HG02938 (cell line): ENCODE results near the gene AP1G2.

Experiments
- ATAC-seq: cut with Tn5 transposase; IDR thresholded peaks from one replicate; pipeline ENCODE4 v1.9.1; 2021; ENCODE audit warnings: mild to moderate bottlenecking, moderate library complexity; ENCODE audit not compliant: unreplicated experiment

AP1G2 gene

GRCh38 chr14:23521785-23522640 is 45.6 kb downstream of the AP1G2 start:
- no peak for ATAC-seq

DNA sequence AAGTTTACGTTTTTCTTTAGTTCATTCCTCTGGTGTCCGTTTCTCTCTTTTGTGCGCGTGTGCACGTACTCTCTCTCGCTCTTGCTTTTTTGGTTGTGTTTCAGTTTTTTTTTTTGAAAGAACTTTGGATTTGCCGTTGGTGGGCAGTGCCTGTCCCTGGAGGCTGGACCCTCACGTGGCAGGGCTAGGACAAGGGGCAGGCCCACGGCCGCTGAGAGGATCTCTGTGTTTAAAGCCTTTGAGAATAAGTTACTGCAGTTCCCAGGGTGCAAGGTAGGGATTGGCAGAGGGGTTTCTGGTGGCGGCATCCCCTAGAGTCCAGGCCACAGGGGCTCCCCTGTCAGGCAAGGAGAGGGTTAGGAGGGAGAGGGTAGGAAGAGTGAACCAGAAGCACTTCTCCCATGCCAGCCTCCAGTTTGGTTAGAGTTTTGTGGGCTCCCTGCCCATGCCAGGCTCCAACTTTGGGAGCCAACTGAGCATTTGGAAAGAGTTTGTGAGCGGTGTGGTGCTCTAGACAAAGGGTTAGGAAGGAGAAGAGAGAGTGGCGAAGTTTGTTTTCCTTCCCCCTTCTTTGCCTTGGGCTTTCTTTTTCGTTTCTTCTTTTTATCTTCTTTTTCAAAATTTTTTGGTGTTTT is 46.6 kb downstream of the AP1G2 start:
- no peak for ATAC-seq

- ATAC-seq: no peak
These were observed 48.9 kb downstream of the AP1G2 start for GRCh38 chr14:23518709-23519108.

GRCh38 chr14:23517650-23518326 is 49.8 kb downstream of the AP1G2 start:
- no peak for ATAC-seq

- no peak for ATAC-seq
These were observed 53.0 kb downstream of the AP1G2 start for GRCh38 chr14:23514644-23514957.

DNA sequence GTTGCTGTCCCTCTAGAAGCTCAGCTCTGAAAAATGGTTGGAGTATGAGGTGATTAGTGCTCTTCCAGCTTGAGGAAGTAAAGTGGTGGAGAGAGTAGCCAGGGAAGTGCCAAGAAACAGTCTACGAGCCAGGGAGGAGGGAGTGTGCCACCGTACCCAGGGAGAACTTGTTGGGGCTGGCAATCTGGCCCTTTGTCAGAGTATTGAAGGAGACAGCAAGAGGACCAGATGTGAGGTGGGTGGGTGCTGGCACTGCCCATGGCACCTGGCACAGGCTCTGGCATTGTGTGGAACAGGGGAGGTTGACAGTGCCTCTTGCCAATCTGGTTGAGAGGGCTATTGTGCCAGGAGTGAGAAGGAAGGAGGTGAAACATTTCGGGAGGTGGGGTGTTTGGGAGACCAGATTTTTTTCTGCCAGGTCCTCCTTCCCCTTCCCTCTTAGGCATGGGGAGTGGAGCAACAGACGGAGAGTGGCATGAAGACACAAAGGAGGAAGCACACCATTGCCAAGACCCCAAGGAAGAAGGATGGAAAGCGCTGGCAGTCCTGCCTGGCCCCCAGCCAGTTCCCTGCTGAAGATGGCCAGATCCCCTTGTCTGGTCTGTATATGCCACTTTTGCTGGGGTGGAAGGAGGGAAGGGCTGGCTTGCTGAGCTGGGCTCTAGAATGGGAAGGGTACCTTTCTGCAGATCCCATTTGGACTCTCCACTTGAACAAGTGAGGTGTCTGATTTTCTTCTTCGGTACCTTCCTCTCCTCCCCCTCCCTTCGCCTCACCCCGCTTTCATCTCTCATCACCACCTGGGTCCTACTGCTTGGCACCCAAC is 53.6 kb downstream of the AP1G2 start:
- ATAC-seq: no peak

- ATAC-seq: no peak
These were observed 54.4 kb downstream of the AP1G2 start for GRCh38 chr14:23513005-23513817.

GRCh38 chr14:23512156-23512555 is 55.4 kb downstream of the AP1G2 start:
- no peak for ATAC-seq
